ENCODE results near the gene IFT80. TPM values are rescaled to one million over a fixed set of nuclear protein-coding genes. Genes with fewer than 3 reads are reported as not detected.

IFT80 gene
- total RNA-seq, 1 donor from 2014 or later: 32.7 TPM

DNA sequence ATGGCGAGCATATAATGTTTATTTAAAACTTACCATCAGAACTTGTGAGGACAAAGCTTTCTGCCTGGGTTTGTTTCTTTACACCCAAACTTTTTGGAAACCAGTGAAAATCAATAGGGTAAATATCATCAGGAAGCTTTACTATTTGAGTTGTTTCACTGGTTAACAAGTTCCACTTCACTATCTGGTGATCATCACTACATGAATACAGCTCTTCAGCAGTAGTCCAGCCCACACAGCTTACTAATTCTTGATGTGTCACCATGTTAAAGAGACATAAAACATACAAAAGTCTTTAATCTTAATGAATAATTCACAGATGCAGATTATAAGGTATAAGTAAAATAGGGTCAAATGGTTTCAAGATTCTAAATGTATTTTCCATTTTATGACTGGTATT is 17.6 kb downstream of the IFT80 start:
- Mint-ChIP-seq H3K27me3 (ENCODE audit: unreplicated experiment) (no peaks in the 10 kb centered on the region), H3K4me3 (ENCODE audit: unreplicated experiment) (no peak overlapping the region), H3K27ac (ENCODE audit: unreplicated experiment) (no peak overlapping the region), H3K9me3 (ENCODE audit: unreplicated experiment) (no peaks in the 10 kb centered on the region), H3K36me3 (ENCODE audit: unreplicated experiment) (no peaks in the 10 kb centered on the region), H3K4me1 (ENCODE audit: low read depth, unreplicated experiment) (no peaks in the 10 kb centered on the region)
- TF ChIP-seq, protein P1, sequence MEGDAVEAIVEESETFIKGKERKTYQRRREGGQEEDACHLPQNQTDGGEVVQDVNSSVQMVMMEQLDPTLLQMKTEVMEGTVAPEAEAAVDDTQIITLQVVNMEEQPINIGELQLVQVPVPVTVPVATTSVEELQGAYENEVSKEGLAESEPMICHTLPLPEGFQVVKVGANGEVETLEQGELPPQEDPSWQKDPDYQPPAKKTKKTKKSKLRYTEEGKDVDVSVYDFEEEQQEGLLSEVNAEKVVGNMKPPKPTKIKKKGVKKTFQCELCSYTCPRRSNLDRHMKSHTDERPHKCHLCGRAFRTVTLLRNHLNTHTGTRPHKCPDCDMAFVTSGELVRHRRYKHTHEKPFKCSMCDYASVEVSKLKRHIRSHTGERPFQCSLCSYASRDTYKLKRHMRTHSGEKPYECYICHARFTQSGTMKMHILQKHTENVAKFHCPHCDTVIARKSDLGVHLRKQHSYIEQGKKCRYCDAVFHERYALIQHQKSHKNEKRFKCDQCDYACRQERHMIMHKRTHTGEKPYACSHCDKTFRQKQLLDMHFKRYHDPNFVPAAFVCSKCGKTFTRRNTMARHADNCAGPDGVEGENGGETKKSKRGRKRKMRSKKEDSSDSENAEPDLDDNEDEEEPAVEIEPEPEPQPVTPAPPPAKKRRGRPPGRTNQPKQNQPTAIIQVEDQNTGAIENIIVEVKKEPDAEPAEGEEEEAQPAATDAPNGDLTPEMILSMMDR (IDR thresholded peaks at IDR 0.05; ENCODE audit: partially characterized antibody, unreplicated experiment): no peak
- DNase-seq: no peak

DNA sequence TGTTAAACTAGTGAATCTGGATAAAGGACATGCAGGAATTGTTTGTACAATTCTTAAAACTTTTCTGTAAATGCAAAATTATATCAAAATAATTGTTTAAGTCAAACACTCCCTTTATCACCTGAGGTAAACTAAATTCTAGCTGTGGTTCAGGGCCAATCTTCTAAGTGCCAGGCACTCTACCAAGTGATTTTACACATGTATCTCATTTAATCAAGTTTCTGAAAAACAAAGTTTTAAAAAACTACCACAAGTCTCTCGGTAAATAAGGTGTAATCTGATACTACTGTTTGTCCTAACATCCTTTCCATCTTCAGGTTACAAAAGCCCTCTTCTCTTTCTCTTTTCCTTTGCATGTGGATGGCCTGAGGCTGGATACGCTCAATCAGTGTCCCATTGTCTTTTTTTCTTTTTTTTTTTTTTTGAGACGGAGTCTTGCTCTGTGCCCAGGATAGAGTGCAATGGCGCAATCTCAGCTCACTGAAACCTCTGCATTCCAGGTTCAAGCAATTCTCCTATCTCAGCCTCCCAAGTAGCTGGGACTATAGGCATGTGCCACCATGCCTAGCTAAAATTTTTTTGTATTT is 19.3 kb downstream of the IFT80 start:
- H3K4me3 Mint-ChIP-seq (ENCODE audit: unreplicated experiment): no peak overlapping the region
- TF ChIP-seq, protein P1 (IDR thresholded peaks at IDR 0.05; ENCODE audit: partially characterized antibody, unreplicated experiment): no peak
- no peaks in the 10 kb centered on the region for H3K9me3 Mint-ChIP-seq (ENCODE audit: unreplicated experiment)
- no peaks in the 10 kb centered on the region for H3K27me3 Mint-ChIP-seq (ENCODE audit: unreplicated experiment)
- no peaks in the 10 kb centered on the region for H3K36me3 Mint-ChIP-seq (ENCODE audit: unreplicated experiment)
- no peaks in the 10 kb centered on the region for H3K4me1 Mint-ChIP-seq (ENCODE audit: low read depth, unreplicated experiment)
- H3K27ac Mint-ChIP-seq (ENCODE audit: unreplicated experiment): no peak overlapping the region
- DNase-seq: no peak

DNA sequence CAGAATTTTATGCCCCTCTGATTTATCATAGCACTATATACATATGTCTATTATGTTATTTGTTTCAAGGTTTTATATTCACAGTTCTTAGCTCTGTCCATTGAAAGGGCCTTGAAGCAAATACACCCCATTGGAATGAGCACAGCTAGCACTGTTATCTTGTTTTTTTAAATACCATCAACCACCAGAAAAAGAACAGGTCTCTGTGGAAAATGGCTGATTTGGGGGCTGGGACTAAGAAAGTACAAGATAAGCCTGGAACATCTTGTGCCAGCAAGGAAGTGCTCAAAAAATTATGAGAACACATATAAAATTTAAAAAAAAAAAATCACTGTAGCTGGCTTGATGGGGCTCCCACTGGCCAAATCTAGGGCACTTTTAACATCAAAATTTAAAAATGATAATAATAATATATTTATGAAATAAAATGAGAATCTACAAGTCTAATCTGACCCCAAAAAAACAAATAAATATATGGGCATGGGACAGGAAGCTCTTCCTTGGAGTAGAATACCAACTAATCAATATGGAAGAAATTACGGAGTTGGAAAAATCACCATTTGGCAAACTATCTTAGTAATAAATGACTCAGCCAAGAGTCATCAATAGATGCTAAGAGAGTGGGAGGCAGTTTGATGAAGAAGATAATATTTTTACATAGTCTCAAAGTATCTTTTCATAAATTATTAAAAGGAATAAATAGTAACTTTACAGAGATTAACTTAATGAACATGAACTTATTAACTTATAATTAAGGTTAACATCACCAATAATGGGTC is 20.5 kb downstream of the IFT80 start:
- no peak for DNase-seq
- TF ChIP-seq, protein P1 (IDR thresholded peaks at IDR 0.05; ENCODE audit: partially characterized antibody, unreplicated experiment): no peak
- Mint-ChIP-seq H3K36me3 (ENCODE audit: unreplicated experiment) (no peaks in the 10 kb centered on the region), H3K4me1 (ENCODE audit: low read depth, unreplicated experiment) (no peaks in the 10 kb centered on the region), H3K27ac (ENCODE audit: unreplicated experiment) (no peak overlapping the region), H3K4me3 (ENCODE audit: unreplicated experiment) (no peak overlapping the region), H3K9me3 (ENCODE audit: unreplicated experiment) (no peaks in the 10 kb centered on the region), H3K27me3 (ENCODE audit: unreplicated experiment) (no peaks in the 10 kb centered on the region)

DNA sequence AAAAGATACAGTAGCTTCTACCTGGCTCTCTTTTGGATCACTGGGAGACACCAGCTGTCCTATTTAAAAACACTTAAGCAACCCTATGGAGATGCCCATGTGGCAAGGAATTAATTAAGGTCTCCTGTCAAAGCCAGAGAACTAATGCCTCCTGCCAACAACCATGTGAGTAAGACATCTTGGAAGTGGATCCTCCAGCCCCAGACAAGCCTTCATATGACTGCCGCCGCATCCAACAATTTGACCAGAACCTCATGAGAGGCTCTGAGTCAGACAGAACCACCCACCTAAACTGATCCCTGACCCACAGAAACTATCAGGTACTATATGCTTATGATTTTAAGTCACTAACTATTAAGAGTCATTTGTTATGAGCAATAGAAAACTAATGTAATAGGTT is 22.3 kb downstream of the IFT80 start:
- TF ChIP-seq, protein P1 (IDR thresholded peaks at IDR 0.05; ENCODE audit: partially characterized antibody, unreplicated experiment): no peak
- H3K9me3 Mint-ChIP-seq (ENCODE audit: unreplicated experiment): no peaks in the 10 kb centered on the region
- H3K27ac Mint-ChIP-seq (ENCODE audit: unreplicated experiment): no peak overlapping the region
- H3K4me1 Mint-ChIP-seq (ENCODE audit: low read depth, unreplicated experiment): no peaks in the 10 kb centered on the region
- DNase-seq: no peak
- H3K36me3 Mint-ChIP-seq (ENCODE audit: unreplicated experiment): no peaks in the 10 kb centered on the region
- no peak overlapping the region for H3K4me3 Mint-ChIP-seq (ENCODE audit: unreplicated experiment)
- no peaks in the 10 kb centered on the region for H3K27me3 Mint-ChIP-seq (ENCODE audit: unreplicated experiment)

DNA sequence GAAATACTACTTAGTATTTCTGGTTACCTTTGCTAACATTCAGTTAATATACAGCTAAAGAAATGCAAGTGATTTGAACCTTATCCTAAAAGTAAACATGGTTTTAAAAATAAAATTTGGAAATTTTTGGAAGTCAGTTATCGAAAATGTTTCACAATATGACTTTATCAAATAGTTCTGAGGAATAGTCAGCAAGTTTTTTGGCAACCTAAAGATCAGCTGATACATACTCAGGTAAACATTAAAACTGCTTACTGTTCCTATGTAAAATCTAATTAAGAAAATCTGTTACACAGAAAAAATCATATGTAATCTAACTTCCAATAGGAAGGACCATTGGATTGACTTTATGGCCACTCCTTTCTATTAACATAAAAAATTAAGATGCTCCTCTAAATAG is 24.1 kb downstream of the IFT80 start:
- TF ChIP-seq, protein P1 (IDR thresholded peaks at IDR 0.05; ENCODE audit: partially characterized antibody, unreplicated experiment): no peak
- H3K9me3 Mint-ChIP-seq (ENCODE audit: unreplicated experiment): no peaks in the 10 kb centered on the region
- no peak overlapping the region for H3K27ac Mint-ChIP-seq (ENCODE audit: unreplicated experiment)
- no peaks in the 10 kb centered on the region for H3K27me3 Mint-ChIP-seq (ENCODE audit: unreplicated experiment)
- no peak for DNase-seq
- no peaks in the 10 kb centered on the region for H3K4me1 Mint-ChIP-seq (ENCODE audit: low read depth, unreplicated experiment)
- no peaks in the 10 kb centered on the region for H3K36me3 Mint-ChIP-seq (ENCODE audit: unreplicated experiment)
- H3K4me3 Mint-ChIP-seq (ENCODE audit: unreplicated experiment): no peak overlapping the region

Data from glutamatergic neuron (in vitro differentiated cells).